Measurements from ENCODE around the gene NFIA. TPM values are rescaled to one million over a fixed set of nuclear protein-coding genes. Genes with fewer than 3 reads are reported as not detected.

NFIA gene
- total RNA-seq, 1 experiment from 2014 or later: 65.4 TPM

- no peak for TF ChIP-seq EZH2 (IDR thresholded peaks at IDR 0.05; ENCODE audit: borderline replicate concordance, low read depth, low read length, poor library complexity, severe bottlenecking)
- TF ChIP-seq, protein P1, sequence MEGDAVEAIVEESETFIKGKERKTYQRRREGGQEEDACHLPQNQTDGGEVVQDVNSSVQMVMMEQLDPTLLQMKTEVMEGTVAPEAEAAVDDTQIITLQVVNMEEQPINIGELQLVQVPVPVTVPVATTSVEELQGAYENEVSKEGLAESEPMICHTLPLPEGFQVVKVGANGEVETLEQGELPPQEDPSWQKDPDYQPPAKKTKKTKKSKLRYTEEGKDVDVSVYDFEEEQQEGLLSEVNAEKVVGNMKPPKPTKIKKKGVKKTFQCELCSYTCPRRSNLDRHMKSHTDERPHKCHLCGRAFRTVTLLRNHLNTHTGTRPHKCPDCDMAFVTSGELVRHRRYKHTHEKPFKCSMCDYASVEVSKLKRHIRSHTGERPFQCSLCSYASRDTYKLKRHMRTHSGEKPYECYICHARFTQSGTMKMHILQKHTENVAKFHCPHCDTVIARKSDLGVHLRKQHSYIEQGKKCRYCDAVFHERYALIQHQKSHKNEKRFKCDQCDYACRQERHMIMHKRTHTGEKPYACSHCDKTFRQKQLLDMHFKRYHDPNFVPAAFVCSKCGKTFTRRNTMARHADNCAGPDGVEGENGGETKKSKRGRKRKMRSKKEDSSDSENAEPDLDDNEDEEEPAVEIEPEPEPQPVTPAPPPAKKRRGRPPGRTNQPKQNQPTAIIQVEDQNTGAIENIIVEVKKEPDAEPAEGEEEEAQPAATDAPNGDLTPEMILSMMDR (conservative IDR thresholded peaks at IDR 0.05; ENCODE audit: low read depth, low read length): no peak
- POLR2A ChIA-PET (ENCODE audit: low non-redundant PET): interaction anchor here (0.6 kb wide), 1 partner anchor 8 kb away, joined by 4 read pairs; no protein-coding TSS in a partner anchor
- no TSS peak for BruUV-seq (replicated peaks)
These were observed 120.7 kb downstream of the NFIA start for GRCh38 chr1:61202854-61203598.

GRCh38 chr1:61204528-61204927 is 122.2 kb downstream of the NFIA start:
- ChIA-PET CTCF (no interaction called here), POLR2A (ENCODE audit: low non-redundant PET) (no interaction called here)
- Histone ChIP-seq H3K4me3 (ENCODE audit: low read depth, low read length, poor library complexity, severe bottlenecking) (no peak overlapping the region), H3K4me1 (ENCODE audit: insufficient read depth, low read length, poor library complexity, severe bottlenecking) (peaks cover 13% of the 10 kb centered on the region), H3K27ac (ENCODE audit: low read depth, low read length, poor library complexity, severe bottlenecking) (no peak overlapping the region), H3K27me3 (replicated peaks; ENCODE audit: insufficient read depth, low read depth, low read length, poor library complexity) (no peaks in the 10 kb centered on the region), H3K36me3 (ENCODE audit: insufficient read depth, low read length, poor library complexity, severe bottlenecking) (no peaks in the 10 kb centered on the region), H3K9me3 (ENCODE audit: low read depth, low read length, poor library complexity, severe bottlenecking) (no peaks in the 10 kb centered on the region)
- no peak for DNase-seq (ENCODE audit: low spot score)
- intact Hi-C loops (cut with micrococcal nuclease; ENCODE audit: unreplicated experiment): no loop called here
- no TSS peak for BruUV-seq (replicated peaks)
- TF ChIP-seq EZH2 (IDR thresholded peaks at IDR 0.05; ENCODE audit: borderline replicate concordance, low read depth, low read length, poor library complexity, severe bottlenecking): no peak
- TF ChIP-seq, protein P1 (conservative IDR thresholded peaks at IDR 0.05; ENCODE audit: low read depth, low read length): no peak

More at GRCh38 chr1:61202854-61203598, 120.7 kb downstream of the NFIA start:
- peak overlapping the region; percentile 27 for H3K27ac ChIP-seq (ENCODE audit: low read depth, low read length, poor library complexity, severe bottlenecking)
- no peaks in the 10 kb centered on the region for H3K36me3 ChIP-seq (ENCODE audit: insufficient read depth, low read length, poor library complexity, severe bottlenecking)
- peak; percentile 27 for DNase-seq (ENCODE audit: low spot score)
- H3K4me3 ChIP-seq (ENCODE audit: low read depth, low read length, poor library complexity, severe bottlenecking): peak overlapping the region; percentile 13
- H3K27me3 ChIP-seq (replicated peaks; ENCODE audit: insufficient read depth, low read depth, low read length, poor library complexity): no peaks in the 10 kb centered on the region
- CTCF ChIA-PET: no interaction called here
- intact Hi-C loops (cut with micrococcal nuclease; ENCODE audit: unreplicated experiment): no loop called here
- H3K9me3 ChIP-seq (ENCODE audit: low read depth, low read length, poor library complexity, severe bottlenecking): no peaks in the 10 kb centered on the region
- H3K4me1 ChIP-seq (ENCODE audit: insufficient read depth, low read length, poor library complexity, severe bottlenecking): peaks cover 13% of the 10 kb centered on the region

GRCh38 chr1:61207416-61207815 is 125.1 kb downstream of the NFIA start:
- ChIA-PET POLR2A (ENCODE audit: low non-redundant PET) (no interaction called here), CTCF (interaction anchor here (1.0 kb wide), 1 partner anchor 38 kb away, joined by 5 read pairs; no protein-coding TSS in a partner anchor)
- no peak for TF ChIP-seq EZH2 (IDR thresholded peaks at IDR 0.05; ENCODE audit: borderline replicate concordance, low read depth, low read length, poor library complexity, severe bottlenecking)
- TF ChIP-seq, protein P1 (conservative IDR thresholded peaks at IDR 0.05; ENCODE audit: low read depth, low read length): no peak
- no peaks in the 10 kb centered on the region for H3K36me3 ChIP-seq (ENCODE audit: insufficient read depth, low read length, poor library complexity, severe bottlenecking)
- DNase-seq (ENCODE audit: low spot score): no peak
- no TSS peak for BruUV-seq (replicated peaks)
- H3K4me3 ChIP-seq (ENCODE audit: low read depth, low read length, poor library complexity, severe bottlenecking): no peak overlapping the region
- H3K27me3 ChIP-seq (replicated peaks; ENCODE audit: insufficient read depth, low read depth, low read length, poor library complexity): no peaks in the 10 kb centered on the region
- H3K27ac ChIP-seq (ENCODE audit: low read depth, low read length, poor library complexity, severe bottlenecking): no peak overlapping the region
- intact Hi-C loops (cut with micrococcal nuclease; ENCODE audit: unreplicated experiment): no loop called here
- peaks cover 14% of the 10 kb centered on the region for H3K4me1 ChIP-seq (ENCODE audit: insufficient read depth, low read length, poor library complexity, severe bottlenecking)
- H3K9me3 ChIP-seq (ENCODE audit: low read depth, low read length, poor library complexity, severe bottlenecking): no peaks in the 10 kb centered on the region
